ENCODE results near the gene LDLRAD4.

LDLRAD4 gene

DNA sequence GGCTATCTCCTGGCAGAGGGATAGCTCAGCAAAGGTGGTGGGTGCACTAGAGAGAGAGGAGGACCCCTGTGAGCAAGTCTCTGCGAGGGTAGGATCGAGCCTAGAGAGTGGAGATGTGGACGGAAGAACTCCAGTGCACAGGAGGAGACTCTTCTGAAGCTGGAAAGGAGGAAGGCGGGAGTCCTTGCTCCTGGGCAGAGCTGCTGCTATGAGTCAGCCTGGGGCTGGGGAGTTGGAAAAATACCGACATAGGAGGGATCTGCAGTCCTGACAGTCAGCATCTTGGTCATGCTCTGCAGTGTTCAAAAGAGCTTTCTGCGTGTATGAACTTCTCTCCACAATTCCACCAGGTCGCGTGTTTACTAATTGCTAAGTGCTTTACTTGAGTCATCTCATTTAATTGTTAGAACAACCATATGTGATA, 233.8 kb downstream of the LDLRAD4 start:
- Histone ChIP-seq H3K9me3 (ENCODE audit: severe bottlenecking) (no peaks in the 10 kb centered on the region), H3K27me3 (ENCODE audit: insufficient read depth, low read depth, severe bottlenecking) (no peaks in the 10 kb centered on the region), H3K4me3 (ENCODE audit: low read depth, low read length) (no peak overlapping the region), H3K36me3 (no peaks in the 10 kb centered on the region), H3K27ac (no peak overlapping the region)
- TF ChIP-seq, protein P1, sequence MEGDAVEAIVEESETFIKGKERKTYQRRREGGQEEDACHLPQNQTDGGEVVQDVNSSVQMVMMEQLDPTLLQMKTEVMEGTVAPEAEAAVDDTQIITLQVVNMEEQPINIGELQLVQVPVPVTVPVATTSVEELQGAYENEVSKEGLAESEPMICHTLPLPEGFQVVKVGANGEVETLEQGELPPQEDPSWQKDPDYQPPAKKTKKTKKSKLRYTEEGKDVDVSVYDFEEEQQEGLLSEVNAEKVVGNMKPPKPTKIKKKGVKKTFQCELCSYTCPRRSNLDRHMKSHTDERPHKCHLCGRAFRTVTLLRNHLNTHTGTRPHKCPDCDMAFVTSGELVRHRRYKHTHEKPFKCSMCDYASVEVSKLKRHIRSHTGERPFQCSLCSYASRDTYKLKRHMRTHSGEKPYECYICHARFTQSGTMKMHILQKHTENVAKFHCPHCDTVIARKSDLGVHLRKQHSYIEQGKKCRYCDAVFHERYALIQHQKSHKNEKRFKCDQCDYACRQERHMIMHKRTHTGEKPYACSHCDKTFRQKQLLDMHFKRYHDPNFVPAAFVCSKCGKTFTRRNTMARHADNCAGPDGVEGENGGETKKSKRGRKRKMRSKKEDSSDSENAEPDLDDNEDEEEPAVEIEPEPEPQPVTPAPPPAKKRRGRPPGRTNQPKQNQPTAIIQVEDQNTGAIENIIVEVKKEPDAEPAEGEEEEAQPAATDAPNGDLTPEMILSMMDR (IDR thresholded peaks at IDR 0.05; ENCODE audit: low read depth, low read length) = no peak
- no peak for DNase-seq

- Histone ChIP-seq H3K27me3 (ENCODE audit: insufficient read depth, low read depth, severe bottlenecking) (no peaks in the 10 kb centered on the region), H3K36me3 (no peaks in the 10 kb centered on the region), H3K9me3 (ENCODE audit: severe bottlenecking) (no peaks in the 10 kb centered on the region), H3K27ac (no peak overlapping the region), H3K4me3 (ENCODE audit: low read depth, low read length) (no peak overlapping the region)
- no peak for DNase-seq
- TF ChIP-seq, protein P1 (IDR thresholded peaks at IDR 0.05; ENCODE audit: low read depth, low read length) = no peak
These were observed 234.5 kb downstream of the LDLRAD4 start for GRCh38 chr18:13452871-13453680.

- H3K9me3 ChIP-seq (ENCODE audit: severe bottlenecking) = no peaks in the 10 kb centered on the region
- no peak overlapping the region for H3K4me3 ChIP-seq (ENCODE audit: low read depth, low read length)
- H3K27me3 ChIP-seq (ENCODE audit: insufficient read depth, low read depth, severe bottlenecking) = no peaks in the 10 kb centered on the region
- H3K27ac ChIP-seq = no peak overlapping the region
- TF ChIP-seq, protein P1 (IDR thresholded peaks at IDR 0.05; ENCODE audit: low read depth, low read length) = no peak
- no peak for DNase-seq
- no peaks in the 10 kb centered on the region for H3K36me3 ChIP-seq
These were observed 235.2 kb downstream of the LDLRAD4 start for GRCh38 chr18:13453714-13454113.

- Histone ChIP-seq H3K36me3 (no peaks in the 10 kb centered on the region), H3K4me3 (ENCODE audit: low read depth, low read length) (no peak overlapping the region), H3K27me3 (ENCODE audit: insufficient read depth, low read depth, severe bottlenecking) (no peaks in the 10 kb centered on the region), H3K27ac (no peak overlapping the region), H3K9me3 (ENCODE audit: severe bottlenecking) (no peaks in the 10 kb centered on the region)
- TF ChIP-seq, protein P1 (IDR thresholded peaks at IDR 0.05; ENCODE audit: low read depth, low read length) = no peak
- no peak for DNase-seq
These were observed 236.0 kb downstream of the LDLRAD4 start for GRCh38 chr18:13454363-13455150.

GRCh38 chr18:13455471-13455870, 236.9 kb downstream of the LDLRAD4 start:
- TF ChIP-seq, protein P1 (IDR thresholded peaks at IDR 0.05; ENCODE audit: low read depth, low read length) = no peak

More at GRCh38 chr18:13455471-13455870, 236.9 kb downstream of the LDLRAD4 start:
- no peaks in the 10 kb centered on the region for H3K36me3 ChIP-seq
- H3K9me3 ChIP-seq (ENCODE audit: severe bottlenecking) = no peaks in the 10 kb centered on the region
- no peak overlapping the region for H3K27ac ChIP-seq
- DNase-seq = no peak
- no peaks in the 10 kb centered on the region for H3K27me3 ChIP-seq (ENCODE audit: insufficient read depth, low read depth, severe bottlenecking)
- no peak overlapping the region for H3K4me3 ChIP-seq (ENCODE audit: low read depth, low read length)

Measured in WERI-Rb-1 (cell line).